LHCN-M2 (cell line): Measurements from ENCODE around the gene IRGC. TPM values are rescaled to one million over a fixed set of nuclear protein-coding genes. Genes with fewer than 3 reads are reported as not detected.

Source experiments
- DNase-seq: peaks from one replicate; pipeline ENCODE4 v3.0.0-alpha.2; 2012; ENCODE audit warnings: low read depth
- total RNA-seq: library from RNA; depleted of rRNA; stranded (reverse); fragments of >200 nt; gene quantifications from 2 replicates; pipeline ENCODE4 v1.2.3, GENCODE V29; 2014

IRGC gene
- total RNA-seq, 1 experiment from 2014 or later = not detected

DNA sequence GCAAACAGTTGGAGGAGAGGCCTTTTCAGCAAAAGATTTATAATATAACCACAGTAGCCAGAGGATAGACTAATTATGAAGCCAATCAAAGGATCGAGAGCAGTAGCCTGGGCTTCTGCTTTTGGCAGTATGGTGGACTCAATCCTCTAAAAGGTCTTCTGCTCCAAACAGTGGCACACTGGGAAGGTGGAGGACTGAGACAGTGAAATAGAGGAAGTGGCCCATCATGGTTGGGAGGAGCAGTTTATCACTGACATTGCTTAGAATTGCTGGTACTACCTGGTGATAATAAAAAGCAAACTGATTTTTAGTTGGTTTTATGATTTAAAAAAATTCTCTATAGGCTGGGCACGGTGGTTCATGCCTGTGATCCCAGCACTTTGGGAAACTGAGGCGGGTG lies 25.0 kb upstream of the IRGC start:
- DNase-seq = no peak

DNA sequence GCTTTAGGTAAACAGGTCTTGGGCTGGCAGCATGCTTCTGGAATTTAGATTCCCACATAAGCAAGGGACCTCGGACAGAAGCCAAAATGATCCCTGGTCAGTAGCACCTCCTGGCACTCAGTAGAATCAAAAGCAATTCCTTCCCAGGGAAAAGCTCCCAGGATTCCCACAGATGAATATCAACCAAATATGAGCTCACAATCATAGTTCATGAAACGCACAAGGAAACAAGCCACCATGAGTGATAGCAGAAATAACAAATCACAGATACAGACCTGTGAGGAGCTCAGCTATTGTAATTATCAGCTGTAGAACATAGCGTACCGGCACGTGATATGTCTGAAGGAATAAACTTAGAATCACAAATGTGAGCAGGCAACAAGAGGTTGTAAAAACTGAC lies 24.1 kb upstream of the IRGC start:
- DNase-seq = no peak

DNA sequence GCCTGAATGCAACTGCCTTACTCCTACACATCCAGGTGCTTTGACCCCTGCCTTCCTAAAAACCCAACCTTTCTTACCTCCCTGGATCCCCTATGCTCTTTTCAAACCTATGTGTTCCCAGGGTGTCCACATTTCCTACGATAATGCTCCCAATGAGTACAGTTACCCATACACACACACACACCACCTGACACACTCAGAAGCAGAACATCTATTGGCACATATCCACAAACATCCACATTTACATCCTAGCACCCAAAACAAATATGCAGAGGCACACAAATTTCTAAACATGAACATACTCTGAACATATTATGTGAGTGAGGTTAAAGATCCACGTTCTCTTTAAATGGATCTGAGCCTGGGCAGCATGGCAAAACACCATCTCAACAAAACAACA lies 23.5 kb upstream of the IRGC start:
- no peak for DNase-seq

DNA sequence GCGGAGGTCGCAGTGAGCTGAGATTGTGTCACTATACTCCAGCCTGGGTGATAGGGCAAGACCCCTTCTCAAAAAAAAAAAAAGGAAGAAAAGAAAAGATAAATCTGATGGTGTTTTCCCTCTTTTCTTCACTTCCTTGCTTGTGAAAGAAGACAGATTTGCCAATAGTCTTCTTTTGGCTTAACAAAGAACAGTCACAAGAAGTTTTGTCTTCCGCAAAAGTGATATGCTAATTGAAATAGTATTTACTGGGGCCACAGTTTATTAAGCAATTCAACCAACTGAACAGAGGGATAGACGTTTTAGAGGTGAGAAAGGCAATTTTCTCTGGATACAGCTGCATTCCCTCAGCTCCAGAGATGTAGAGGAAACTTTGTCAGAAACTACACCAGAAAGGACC lies 23.0 kb upstream of the IRGC start:
- DNase-seq = no peak

- DNase-seq = no peak
Observed at GRCh38 chr19:43694553-43694952, 21.3 kb upstream of the IRGC start.

DNA sequence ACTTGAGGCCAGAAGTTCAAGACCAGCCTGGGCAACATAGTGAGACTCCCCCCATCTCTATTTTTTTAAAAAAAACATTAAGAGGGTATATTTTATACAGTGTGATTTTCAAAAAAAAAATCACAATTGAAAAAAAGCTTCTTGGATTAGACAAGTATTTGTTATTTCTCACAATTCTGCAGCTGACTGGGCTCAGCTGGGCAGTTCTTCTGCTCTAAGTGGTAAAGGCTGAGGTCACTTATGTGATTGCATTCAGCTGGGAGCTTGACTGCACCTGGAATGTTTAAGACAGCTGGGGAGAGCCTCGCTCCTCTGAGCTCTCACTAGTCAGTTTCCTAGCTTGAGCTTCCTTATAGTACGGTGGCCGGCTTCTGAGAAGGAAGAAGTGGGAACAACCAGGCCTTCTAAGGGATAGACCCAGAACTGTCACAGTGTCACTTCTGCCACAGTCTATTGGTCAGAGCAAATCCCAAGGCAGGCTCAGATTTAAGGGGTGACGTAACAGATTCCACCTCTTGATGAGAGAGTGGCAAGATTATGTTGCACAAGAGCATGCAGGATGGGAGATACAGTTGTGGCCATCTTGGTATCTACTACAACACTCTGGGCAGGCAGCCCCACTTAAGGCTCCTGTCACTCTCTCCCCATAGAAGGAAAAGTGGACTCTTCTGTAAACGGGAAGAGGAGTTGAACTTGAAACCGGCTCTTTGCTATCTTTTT lies 19.7 kb upstream of the IRGC start:
- DNase-seq = no peak

- DNase-seq = no peak
Observed at GRCh38 chr19:43697295-43697694, 18.6 kb upstream of the IRGC start.

DNA sequence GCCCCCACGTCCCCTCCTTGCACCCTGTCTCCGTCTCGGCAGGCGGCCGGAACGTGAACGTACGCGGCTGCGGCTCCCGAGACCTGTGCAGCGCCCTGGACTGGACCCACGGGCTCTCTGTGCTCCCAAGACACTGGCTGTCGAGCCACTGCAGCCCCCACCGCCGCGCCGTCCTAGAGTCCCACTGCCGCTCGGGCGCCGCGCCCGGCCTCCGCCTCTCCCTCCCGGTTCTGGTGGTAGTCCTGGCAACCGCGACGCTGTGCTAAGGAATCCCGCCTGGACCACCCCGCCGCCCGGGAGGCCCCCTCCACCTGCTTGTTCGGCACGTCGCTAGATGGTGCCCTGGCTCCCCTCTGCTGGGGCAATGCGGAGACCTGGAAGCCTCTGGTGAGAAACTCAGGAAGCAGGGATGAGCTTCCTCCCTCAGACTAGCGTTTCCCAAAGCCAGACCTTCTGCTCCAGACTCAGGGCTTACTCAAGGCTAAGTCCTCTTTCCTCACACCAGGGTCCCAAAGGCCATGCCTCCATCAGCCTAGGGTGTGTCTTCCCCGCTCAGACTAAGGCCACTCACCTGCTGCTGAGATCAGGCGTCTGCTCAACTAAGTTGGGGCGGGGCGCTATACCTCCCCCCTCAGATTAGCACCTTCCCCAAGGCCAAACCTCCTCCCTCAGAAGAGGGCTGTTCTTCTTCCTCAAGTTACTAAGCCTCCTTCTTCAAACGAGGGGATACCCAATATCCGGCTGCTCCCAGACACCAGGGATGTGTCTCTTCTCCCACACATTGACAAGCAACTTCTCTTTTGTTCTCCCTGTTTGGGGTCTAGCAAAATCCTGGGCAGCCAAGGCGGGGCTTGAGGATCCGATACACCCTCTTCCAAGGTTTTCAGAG lies 16.1 kb upstream of the IRGC start:
- DNase-seq = no peak

- no peak for DNase-seq
Observed at GRCh38 chr19:43700395-43701000, 15.4 kb upstream of the IRGC start.

- no peak for DNase-seq
Observed at GRCh38 chr19:43704002-43704705, 11.7 kb upstream of the IRGC start.

- no peak for DNase-seq
Observed at GRCh38 chr19:43705729-43706128, 10.1 kb upstream of the IRGC start.

DNA sequence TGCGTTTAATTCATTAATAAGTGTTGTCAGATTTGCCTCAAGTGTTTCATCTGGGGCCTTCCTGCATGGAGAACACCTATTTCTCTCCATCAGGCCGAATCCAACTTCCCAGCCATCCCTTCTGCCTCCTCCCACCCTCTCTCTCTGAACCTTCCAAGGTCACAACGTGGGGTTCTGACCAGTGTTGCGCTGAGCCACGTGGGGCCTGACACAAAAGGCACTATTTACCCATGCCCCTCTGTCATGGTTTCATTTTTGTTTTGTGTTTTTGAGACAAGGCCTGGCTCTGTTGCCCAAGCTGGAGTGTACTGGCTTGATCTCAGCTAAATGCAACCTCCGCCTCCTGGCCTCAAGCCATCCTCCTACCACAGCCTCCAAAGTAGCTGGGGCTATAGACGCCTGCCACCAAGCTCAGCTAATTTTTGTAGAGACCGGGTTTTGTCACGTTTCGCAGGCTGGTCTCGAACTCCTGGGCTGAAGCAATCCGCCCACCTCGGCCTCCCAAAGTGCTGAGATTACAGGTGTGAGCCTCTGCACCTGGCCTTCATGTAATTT lies 8.6 kb upstream of the IRGC start:
- DNase-seq = no peak

- no peak for DNase-seq
Observed at GRCh38 chr19:43708716-43709115, 7.2 kb upstream of the IRGC start.

DNA sequence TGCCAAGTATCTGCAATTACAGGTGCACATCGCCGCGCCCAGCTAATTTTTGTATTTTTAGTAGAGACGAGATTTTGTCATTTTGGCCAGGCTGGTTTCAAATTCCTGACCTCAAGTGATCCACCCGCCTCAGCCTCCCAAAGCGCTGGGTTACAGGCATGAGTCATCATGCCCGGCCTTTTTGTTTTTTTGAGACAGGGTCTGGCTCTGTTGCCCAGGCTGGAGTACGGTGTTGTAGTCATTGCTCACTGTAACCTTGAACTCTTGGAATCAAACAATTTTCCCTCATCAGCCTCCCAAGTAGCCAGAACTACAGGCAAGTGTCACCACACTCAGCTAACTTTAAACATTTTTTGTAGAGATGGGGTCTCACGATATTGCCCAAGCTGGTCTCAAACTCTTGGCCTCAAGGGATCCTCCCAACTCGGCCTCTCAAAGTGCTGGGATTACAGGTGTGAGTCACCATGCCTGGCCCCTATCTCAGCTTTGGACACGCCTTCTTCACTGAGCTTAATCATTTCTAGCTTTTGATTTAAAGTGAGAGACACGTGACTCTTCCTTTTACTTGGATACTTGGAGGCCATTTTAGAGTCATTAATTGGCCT lies 4.0 kb upstream of the IRGC start:
- DNase-seq = no peak

DNA sequence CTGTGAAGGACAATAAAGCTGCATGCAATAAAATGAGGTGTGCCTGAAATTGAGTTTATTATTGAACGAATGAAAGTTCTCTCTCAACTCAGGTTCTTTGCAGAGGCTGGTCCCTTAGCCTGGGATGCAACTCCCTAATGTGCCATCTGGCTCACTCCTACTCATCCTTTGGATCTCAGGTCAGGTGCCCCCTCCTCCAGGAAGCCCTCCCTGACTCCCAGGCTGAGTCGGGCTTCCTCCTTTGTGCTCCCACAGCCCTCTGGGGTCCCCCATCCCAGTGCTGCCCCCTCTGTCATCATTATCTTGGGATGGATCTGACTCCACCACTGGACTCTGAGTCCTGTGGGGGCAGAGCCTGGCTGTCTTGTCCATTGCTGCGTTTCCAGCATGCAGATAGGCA lies 2.7 kb upstream of the IRGC start:
- DNase-seq = no peak

GRCh38 chr19:43718627-43719377 lies 2.9 kb downstream of the IRGC start:
- no peak for DNase-seq

DNA sequence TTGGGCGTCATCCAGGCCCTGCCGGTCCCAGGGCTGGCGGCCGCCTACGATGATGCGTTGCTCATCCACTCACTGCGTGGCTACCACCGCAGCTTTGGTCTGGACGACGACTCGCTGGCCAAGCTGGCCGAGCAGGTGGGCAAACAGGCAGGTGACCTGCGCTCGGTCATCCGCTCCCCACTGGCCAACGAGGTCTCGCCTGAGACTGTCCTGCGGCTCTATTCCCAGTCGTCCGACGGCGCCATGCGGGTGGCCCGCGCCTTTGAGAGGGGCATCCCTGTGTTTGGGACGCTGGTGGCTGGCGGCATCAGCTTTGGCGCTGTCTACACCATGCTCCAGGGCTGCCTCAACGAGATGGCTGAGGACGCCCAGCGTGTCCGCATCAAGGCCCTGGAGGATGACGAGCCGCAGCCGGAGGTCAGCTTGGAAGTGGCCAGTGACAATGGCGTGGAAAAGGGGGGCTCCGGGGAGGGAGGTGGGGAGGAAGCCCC lies 3.5 kb downstream of the IRGC start:
- DNase-seq = no peak

DNA sequence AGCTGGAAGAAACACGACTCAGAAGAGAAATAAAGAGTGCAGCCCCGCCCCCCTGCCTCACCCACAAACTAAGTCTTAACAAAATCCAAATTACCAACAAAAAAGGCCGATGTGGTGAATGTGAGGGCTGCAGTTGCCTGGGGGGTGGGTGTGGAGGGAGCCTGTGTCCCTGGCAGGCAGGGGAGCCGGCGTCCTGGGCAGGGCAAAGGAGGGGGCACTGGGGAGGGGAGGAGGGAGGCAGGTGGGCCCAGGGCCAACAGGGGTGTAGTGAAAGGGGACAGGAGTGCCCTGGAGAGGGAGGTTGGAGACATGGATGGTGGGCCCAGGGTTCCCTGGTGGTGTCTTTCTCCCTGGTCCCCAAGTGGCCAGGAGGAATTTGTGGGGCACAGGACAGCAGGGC lies 4.0 kb downstream of the IRGC start:
- DNase-seq = no peak

- no peak for DNase-seq
Observed at GRCh38 chr19:43720936-43721335, 5.1 kb downstream of the IRGC start.

DNA sequence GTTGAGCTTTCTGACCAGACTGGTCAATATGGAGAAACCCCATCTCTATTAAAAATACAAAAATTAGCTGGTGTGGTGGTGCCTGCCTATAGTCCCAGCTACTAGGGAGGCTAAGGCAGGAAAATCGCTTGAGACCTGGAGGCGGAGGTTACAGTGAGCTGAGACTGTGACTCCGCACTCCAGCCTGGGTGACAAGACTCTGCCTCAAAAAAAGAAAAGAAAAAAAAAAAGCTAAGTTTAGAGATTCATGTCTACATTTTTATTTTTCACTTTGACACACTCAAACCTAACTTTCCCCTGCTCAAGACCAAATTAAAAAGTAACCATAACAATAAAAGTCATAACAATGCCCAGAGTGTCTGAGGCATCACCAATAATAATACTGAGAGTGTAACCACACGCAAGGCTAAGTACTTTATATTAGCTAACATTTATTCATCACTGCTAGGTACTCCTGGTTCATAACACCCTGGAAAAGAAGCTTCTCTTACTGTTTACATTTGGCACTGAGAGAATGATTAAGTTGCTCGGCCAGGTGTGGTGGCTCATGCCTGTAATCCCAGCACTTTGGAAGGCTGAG lies 5.7 kb downstream of the IRGC start:
- DNase-seq = no peak
